SK-N-MC (cell line): ENCODE results near the gene MIPOL1.

Experiments used
- EZH2 ChIP-seq: fragments of 200-600 bp; sonication (generic); IDR thresholded peaks from one replicate; pipeline ENCODE4 v1.6.1; 2017; ENCODE audit warnings: antibody characterized with exemption
- FOXP2 ChIP-seq: optimal IDR thresholded peaks from 2 replicates; pipeline ENCODE3; 2011; ENCODE audit warnings: mild to moderate bottlenecking, moderate library complexity; ENCODE audit not compliant: insufficient read depth; ENCODE audit errors: extremely low read length, control extremely low read depth
- POLR2AphosphoS5 ChIP-seq: IDR thresholded peaks from 2 replicates; pipeline ENCODE4 v1.6.1; 2012; ENCODE audit warnings: mild to moderate bottlenecking, low read depth, low read length, borderline replicate concordance

DNA sequence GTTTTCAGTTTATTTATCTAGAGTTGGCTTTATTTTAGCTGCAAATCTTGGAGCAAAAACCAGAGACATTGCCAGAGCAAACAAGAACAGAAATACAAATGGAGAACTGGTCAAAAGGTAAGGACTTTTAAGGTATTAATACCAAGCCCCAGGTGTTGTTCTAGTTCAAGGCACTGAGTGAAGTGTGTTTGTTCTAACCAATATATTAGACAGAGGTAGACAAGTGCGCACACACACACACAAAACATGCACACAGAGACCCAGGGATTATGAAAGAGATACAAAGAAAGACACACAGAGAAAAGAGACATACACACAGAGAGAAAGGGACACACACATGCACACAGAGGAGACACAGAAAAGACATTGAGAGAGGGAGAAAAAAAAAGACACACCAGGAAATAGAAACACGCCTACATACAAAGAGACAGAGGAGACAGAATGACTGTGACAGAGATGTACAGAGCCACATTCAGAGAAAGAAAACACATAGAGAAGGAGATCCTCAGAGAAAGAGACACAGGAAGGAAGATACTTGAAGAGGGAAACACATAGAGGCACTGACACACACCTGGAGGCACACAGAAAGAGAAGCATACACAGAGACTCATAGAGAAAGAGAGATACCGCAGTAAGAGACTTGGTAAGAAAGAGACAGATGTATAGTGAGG, 50.2 kb downstream of the MIPOL1 start:
- TF ChIP-seq EZH2 (no peak), POLR2AphosphoS5 (no peak), FOXP2 (no peak)
